ENCODE results near the gene ADGRD1. TPM values are rescaled to one million over a fixed set of nuclear protein-coding genes. Genes with fewer than 3 reads are reported as not detected.

The ADGRD1 gene
- total RNA-seq, 1 donor from 2014 or later: 108 TPM

GRCh38 chr12:131027264-131027663, 73.6 kb downstream of the ADGRD1 start:
- no peak for DNase-seq
- no peak for TF ChIP-seq CTCF (IDR thresholded peaks at IDR 0.05)
- intact Hi-C loops (cut with DNase I): no loop called here

GRCh38 chr12:131027876-131028586, 74.3 kb downstream of the ADGRD1 start:
- no peak for DNase-seq
- Histone ChIP-seq H3K4me1 (peaks cover 18% of the 10 kb centered on the region), H3K4me3 (peak overlapping the region; percentile 30), H3K27me3 (ENCODE audit: low read depth) (no peaks in the 10 kb centered on the region), H3K9me3 (no peaks in the 10 kb centered on the region), H3K36me3 (peaks cover 16% of the 10 kb centered on the region), H3K27ac (peak overlapping the region; percentile 77)
- TF ChIP-seq CTCF (IDR thresholded peaks at IDR 0.05): no peak
- intact Hi-C loops (cut with DNase I): no loop called here
- ATAC-seq: peak in 1 of 2 donors; percentile 38

More at GRCh38 chr12:131027264-131027663, 73.6 kb downstream of the ADGRD1 start:
- H3K4me3 ChIP-seq: no peak overlapping the region
- H3K27ac ChIP-seq: no peak overlapping the region
- H3K9me3 ChIP-seq: no peaks in the 10 kb centered on the region
- peaks cover 24% of the 10 kb centered on the region for H3K36me3 ChIP-seq
- no peak for ATAC-seq
- H3K4me1 ChIP-seq: peaks cover 18% of the 10 kb centered on the region
- H3K27me3 ChIP-seq (ENCODE audit: low read depth): no peaks in the 10 kb centered on the region

- peak overlapping the region; percentile 30 for H3K4me3 ChIP-seq
- DNase-seq: peak; percentile 68
Observed at GRCh38 chr12:131028587-131029338, 75.1 kb downstream of the ADGRD1 start.

GRCh38 chr12:131030472-131031328, 77.0 kb downstream of the ADGRD1 start:
- Histone ChIP-seq H3K9me3 (no peaks in the 10 kb centered on the region), H3K36me3 (peaks cover 11% of the 10 kb centered on the region), H3K4me3 (no peak overlapping the region), H3K27me3 (ENCODE audit: low read depth) (no peaks in the 10 kb centered on the region), H3K27ac (no peak overlapping the region), H3K4me1 (peaks cover 24% of the 10 kb centered on the region)
- no peak for DNase-seq
- TF ChIP-seq CTCF (IDR thresholded peaks at IDR 0.05): no peak
- intact Hi-C loops (cut with DNase I): no loop called here
- ATAC-seq: no peak

More at GRCh38 chr12:131028587-131029338, 75.1 kb downstream of the ADGRD1 start:
- no peaks in the 10 kb centered on the region for H3K27me3 ChIP-seq (ENCODE audit: low read depth)
- peaks cover 18% of the 10 kb centered on the region for H3K4me1 ChIP-seq
- no peaks in the 10 kb centered on the region for H3K9me3 ChIP-seq
- TF ChIP-seq CTCF (IDR thresholded peaks at IDR 0.05): no peak
- ATAC-seq: peak; percentile 72 to 80
- intact Hi-C loops (cut with DNase I): no loop called here
- H3K27ac ChIP-seq: peak overlapping the region; percentile 77
- H3K36me3 ChIP-seq: peaks cover 9% of the 10 kb centered on the region

- DNase-seq: no peak
- H3K27me3 ChIP-seq (ENCODE audit: low read depth): no peaks in the 10 kb centered on the region
- no peak overlapping the region for H3K27ac ChIP-seq
- TF ChIP-seq CTCF (IDR thresholded peaks at IDR 0.05): no peak
- H3K4me3 ChIP-seq: no peak overlapping the region
- no peak for ATAC-seq
- no peaks in the 10 kb centered on the region for H3K9me3 ChIP-seq
- peaks cover 11% of the 10 kb centered on the region for H3K36me3 ChIP-seq
- intact Hi-C loops (cut with DNase I): no loop called here
- H3K4me1 ChIP-seq: peaks cover 22% of the 10 kb centered on the region
Observed at GRCh38 chr12:131032082-131032750, 78.5 kb downstream of the ADGRD1 start.

All from lower lobe of right lung (tissue), 2 donors.